Superior temporal gyrus (tissue), 1 donor: ENCODE data around the gene MSMB.
"Not testable (repeated sequence)": the region's sequence is repeated elsewhere in the genome, so short reads cannot be mapped to it uniquely, and the experiment has no call there.

ENCODE experiments used
- DNase-seq: peaks from one replicate; pipeline ENCODE4 v3.0.0-alpha.2; 2016; ENCODE audit errors: extremely low spot score

Gene MSMB

GRCh38 chr10:46006219-46006618 lies 39.9 kb downstream of the MSMB start:
- no peak for DNase-seq

DNA sequence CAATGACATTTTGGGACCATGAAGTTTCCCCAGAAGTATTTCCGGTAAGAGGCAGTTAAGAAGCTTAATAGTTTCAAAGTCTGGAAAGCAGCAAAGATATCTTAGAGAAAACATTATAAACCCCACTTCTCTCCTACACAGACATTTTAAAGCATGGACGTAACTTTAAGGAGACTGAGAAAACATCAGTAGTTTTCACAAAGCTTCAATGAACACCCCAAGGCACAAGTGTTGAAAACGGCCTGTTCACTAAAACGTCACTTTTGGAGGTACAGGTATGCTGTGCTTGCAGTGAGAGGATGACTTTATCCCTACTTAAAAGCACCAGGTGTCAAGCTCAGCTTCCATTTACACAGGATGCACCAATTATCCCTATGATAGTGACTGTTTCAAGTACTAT lies 40.7 kb downstream of the MSMB start:
- DNase-seq: no peak

GRCh38 chr10:46004963-46005362 lies 41.1 kb downstream of the MSMB start:
- DNase-seq: no peak

DNA sequence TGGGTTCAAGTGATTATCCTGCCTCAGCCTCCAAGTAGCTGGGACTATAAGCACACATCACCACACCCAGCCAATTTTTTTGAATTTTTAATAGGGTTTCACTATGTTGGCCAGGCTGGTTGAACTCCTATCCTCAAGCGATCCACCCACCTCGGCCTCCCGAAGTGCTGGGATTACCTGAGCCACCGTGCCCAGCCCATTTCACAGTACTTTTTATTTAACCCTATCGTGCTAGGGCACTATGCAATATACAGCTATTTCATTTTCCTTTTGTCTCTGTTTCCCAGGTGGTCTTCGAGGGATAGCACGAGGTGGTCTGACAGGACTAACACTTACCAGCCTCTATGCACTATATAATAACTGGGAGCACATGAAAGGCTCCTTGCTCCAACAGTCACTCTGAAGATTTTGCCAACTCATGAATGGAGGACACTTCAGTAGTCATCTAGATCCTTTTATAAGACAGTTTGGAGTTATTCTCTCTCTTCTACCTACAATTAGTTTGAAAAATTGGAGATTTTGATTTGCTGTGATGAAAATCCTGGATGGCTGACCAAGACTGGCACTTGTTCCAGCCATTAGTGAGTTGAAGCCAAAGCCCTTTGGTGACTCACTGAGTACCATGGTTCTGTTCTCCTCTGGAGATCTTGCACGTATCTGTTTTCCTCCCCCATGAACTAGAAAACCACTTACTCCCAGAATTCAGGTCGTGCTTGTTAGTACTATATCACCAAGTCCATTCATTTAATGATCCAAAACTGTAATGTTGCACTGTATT lies 43.0 kb downstream of the MSMB start:
- DNase-seq: no peak

DNA sequence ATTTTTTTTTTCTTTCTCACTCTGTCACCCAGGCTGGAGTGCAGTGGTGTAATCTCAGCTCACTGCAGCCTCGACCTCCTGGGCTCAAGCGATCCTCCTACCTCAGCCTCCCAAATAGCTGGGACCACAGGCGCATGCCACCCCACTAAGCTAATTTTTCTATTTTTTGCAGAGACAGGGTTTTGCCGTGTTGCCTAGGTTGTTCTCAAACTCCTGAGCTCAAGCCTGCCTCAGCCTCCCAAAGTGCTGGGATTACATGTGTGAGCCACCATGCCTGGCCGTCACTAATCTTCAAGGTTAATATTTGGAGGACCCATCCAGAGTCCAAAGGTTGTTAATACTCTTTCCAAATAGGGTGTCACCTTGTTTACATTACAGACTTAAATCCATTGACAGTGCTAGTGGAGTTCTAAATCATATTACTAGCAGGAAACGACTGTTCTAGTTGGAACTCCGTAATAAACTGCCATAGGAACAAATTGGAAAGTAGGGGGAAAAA lies 43.8 kb downstream of the MSMB start:
- DNase-seq: not testable (repeated sequence)

DNA sequence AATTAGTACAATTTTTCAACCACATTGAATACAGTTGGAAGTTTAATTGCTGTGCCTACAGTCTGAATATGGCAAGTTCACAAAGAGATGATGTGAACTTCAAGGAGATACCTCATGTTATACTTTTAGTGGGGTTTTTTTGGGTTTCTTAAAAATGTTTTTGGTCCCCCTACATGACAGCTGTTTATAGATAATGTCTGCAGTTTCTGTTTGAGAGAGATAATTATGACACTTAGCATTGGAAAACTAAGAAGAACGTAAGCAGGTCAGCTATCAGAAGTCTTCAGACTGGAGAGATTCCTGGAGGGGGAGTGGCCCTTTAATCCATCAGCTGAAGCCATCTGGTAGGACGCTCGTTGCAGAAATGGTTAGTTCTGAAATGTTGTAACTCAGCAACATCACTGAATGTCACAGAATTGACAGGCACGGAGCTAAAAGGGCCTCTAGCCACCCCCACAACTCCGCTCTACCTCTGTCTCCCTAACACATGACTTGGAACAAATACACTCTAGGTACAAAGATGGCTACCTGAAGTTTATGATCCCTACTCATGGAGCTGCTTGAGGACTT lies 44.8 kb downstream of the MSMB start:
- DNase-seq: no peak

DNA sequence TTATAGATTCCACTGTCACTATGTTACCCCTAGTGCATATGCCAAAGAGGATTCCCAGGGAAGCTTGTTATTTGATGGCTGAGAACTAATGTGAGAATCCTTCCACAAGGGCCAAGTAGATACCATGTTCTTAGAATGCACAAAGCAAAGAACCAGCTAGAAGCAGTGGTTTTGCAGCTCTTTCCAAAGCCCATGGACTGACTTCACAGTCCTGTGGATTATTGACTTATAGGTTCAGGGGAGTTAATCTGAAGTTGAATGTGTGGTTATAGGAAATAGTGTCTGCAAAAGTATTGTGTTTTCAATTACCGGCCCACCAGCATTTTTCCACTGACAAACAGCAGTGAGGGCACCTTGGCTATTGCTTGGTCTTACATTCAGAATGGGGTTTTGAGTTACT lies 45.5 kb downstream of the MSMB start:
- no peak for DNase-seq

GRCh38 chr10:45999955-46000354 lies 46.1 kb downstream of the MSMB start:
- DNase-seq: not testable (repeated sequence)

DNA sequence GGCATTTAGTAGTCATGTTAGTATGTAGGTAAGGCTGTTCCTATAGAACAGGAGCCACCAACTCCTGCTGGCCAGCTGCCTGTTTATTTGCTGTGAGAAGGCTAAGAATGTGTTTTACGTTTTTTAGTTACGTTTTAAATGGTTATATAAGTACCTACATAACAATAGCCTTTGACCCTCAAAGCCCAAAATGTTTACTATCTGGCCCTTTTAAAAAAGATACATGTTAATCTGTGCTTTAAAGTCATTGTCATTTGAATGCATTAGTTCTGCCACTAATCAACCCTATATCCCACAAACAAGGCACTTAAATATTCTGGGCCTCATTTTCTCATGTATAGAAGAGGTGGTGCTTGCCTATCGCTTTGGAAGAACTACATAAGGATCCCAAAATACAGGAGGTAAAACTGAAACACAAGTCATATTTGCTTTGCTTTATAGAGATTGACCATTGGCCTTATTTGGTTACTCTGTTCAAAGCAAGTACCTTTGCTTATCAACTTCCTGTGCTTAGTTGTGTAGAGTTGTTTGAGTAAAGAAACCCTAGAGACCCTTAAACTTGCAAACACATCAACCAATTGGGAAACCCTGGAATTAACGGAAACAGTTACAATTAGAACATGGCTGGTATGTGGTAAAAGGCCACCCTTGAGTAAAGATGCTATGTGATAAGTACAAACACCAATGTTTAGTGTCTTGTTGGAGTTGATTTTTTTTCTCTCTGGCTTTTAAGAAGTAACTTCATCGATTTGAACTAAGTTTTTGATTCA lies 47.9 kb downstream of the MSMB start:
- no peak for DNase-seq

DNA sequence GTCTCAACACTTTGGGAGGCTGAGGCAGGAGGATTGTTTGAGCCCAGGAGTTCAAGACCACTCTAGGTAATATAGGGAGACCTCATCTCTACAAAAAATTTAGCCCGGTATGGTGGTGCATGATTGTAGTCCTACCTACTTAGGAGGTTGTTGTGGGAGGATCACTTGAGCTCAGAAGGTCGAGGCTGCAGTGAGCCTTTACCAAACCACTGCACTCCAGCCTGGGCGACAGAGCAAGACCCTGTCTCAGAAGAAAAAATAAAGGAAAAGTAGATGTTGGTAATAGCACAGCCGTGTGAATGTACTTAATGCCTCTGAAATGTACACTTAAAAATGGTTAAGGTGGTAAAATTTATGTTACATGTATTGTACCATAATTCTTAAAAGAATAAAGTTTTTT lies 48.5 kb downstream of the MSMB start:
- DNase-seq: no peak

GRCh38 chr10:45985590-45985989 lies 60.5 kb downstream of the MSMB start:
- DNase-seq: not testable (repeated sequence)

DNA sequence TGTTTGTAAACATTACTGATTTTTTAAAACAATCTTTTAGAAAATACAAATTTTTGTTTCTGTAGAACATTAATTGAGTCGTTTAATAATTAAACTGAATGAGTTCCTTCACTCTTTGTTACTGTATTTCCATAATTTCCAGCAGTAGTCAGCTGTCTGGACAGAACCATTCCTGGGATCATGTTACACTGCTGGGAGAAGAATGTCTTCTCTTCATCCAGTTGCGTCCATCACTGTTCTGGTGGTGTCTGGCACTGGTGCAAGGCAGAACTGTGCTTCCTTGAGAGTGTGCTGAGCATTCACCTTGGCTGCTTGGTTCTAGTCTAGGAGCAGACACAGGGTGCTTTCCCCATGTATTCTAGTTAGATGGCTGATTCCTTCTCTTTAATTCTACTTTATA lies 61.6 kb downstream of the MSMB start:
- DNase-seq: not testable (repeated sequence)

DNA sequence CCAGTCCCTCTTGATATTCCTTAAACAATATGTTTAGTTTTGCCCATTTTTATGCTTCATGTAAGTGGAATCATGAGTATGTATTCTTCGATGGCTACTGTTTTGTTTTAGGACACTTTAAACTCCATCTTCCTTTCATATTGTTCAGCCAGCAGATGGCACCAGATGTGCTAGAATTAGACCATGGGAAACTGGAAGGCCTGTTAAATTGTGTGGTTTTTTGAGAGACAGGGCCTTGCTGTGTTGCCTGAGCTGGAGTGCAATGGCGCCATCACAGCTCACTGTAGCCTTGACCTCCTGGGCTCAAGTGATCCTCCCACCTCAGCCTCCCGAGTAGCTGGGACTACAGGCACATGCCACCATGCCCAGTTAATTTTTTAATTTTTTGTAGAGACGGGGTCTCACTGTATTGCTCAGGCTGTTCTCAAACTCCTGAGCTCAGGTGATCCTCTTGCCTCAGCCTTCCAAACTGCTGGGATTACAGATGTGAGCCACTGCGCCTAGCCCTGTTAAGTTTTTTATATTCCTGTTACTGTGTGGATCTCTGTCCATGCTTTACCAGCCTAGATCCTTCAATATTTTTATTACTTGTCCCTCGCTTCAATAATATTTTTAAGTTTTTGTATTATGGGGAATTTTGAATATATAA lies 62.4 kb downstream of the MSMB start:
- peak; percentile 69 for DNase-seq
